GM10266 (cell line): ENCODE results near the gene DCST2.

Source experiments
- DNase-seq: peaks from one replicate; pipeline ENCODE4 v3.0.0; 2012; ENCODE audit errors: extremely low spot score
- CTCF ChIP-seq: IDR thresholded peaks from 2 replicates; pipeline ENCODE4 v1.5.1; 2012; ENCODE audit warnings: mild to moderate bottlenecking, low read depth; ENCODE audit not compliant: control insufficient read depth, insufficient read depth; ENCODE audit errors: missing control alignments

DCST2 gene

GRCh38 chr1:155037851-155038441, 4.4 kb upstream of the DCST2 start:
- no peak for DNase-seq
- no peak for TF ChIP-seq CTCF

- no peak for DNase-seq
- no peak for TF ChIP-seq CTCF
These were observed 3.5 kb upstream of the DCST2 start for GRCh38 chr1:155037043-155037442.

- no peak for DNase-seq
- TF ChIP-seq CTCF = no peak
These were observed 2.4 kb upstream of the DCST2 start for GRCh38 chr1:155035936-155036335.

DNA sequence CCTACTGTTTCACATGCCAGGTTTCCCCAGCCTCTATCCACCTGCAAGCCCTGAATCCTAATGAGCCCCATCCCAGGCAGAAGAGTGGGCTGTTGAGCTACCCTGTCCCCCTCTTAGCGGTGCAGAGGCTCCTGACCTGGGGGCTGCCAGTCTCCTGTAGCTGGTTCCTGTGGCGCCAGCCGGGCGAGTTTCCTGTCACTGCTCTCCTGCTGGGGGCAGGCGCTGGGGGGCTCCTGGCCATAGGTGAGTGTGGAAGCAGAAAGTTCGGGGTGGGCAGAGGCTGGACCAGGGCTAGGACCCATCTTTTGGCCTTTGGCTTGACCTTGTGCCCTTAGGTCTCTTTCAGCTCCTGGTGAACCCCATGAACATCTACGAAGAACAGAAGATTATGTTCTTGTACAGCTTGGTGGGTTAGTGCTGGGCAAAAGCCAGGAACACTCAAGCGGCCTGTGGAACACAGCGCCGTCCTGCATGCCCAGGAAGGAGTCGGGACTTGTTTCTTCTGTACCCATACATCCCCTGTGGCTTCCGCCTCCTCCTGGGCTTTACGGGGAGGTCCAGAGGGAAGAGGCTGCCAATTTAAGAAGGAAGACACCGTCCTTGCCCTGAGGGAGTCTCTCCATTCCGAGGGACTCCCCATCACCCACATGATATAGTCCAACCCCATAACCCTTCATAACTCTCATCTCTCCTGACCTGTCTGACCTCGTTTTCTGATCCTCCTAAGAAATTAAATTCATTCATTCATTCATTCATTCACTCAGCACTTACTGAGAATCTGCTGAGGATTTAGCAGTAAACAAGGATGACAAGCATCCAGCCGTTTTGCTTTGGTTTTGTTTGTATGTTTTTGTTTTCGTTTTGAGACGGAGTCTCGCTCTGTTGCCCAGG, 982 bp upstream of the DCST2 start:
- no peak for TF ChIP-seq CTCF
- DNase-seq = no peak

DNA sequence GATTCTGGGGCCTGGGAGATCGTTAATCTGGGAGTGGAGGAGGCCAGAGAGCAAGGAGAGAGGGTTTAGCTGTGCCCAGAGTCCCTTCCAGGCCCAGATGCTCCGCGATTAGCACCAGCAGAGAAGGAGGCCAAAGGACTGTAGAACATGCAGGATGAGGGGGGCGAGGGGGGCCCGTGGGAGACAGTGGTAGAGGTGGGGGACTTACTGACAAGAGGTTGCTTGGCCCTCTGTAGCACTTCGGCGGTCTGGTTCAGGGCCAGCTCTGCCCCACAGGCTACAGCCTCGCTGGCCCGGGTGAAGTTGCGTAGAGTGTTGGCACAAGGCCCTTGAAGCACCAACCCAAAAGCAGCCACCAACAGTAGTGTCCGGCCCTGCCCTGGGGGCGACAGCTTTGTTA, 695 bp downstream of the DCST2 start:
- DNase-seq = no peak
- TF ChIP-seq CTCF = no peak

DNA sequence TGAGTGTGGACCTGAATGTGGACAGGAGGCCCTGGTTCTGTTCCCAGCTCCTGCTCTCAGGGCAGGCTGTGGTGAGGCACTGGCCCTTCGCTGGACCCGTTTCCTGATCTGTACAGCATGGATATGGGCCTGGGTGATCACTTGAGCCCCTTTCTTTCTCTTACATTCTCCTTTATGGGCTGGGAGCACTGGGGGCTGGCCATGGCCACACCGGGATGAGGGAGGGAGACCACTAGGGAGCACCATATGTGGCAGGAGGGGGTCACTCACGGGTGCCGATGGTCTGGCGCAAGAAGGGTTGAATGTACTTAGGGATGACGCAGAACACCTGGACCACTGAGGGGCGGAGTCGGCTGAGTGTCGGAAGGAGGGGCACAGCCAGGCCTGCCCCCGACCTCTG, 2.7 kb downstream of the DCST2 start:
- no peak for DNase-seq
- TF ChIP-seq CTCF = no peak

DNA sequence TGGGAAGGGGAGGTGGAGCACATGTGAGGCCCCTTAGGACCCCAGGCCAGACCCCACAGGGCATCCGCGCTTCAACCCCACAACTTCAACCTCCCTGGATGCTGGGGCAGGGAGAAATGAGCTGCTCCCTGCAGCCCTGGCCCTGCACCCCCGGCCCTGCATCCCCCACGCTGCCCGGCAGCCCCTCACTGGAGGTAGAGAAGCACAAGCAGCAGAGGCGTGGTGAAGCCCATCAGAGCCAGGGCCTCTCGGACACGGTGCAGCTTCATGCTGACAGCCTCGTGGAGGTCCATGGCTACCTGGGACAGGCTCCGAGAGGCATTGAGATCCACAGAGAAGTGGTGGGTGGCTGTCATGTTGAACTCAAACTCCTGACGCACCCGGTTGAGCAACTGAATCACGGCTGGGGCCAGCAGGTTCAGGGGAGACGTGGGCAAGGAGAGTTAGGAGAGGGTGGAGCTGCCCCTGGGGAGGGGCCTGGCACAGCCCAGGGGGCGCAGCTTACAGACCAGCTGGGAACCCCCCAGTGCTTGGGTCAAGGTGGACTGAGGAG, 3.3 kb downstream of the DCST2 start:
- TF ChIP-seq CTCF = no peak
- no peak for DNase-seq
